AML-193 (cell line): ENCODE results near the gene ANXA10.
"Not testable (repeated sequence)": the region's sequence is repeated elsewhere in the genome, so short reads cannot be mapped to it uniquely, and the experiment has no call there.

Source experiments
- DNase-seq, 2 experiments: peaks; one replicate each; lab custom pipeline; 2025; lab: John Stamatoyannopoulos, UW

The ANXA10 gene, protein sequence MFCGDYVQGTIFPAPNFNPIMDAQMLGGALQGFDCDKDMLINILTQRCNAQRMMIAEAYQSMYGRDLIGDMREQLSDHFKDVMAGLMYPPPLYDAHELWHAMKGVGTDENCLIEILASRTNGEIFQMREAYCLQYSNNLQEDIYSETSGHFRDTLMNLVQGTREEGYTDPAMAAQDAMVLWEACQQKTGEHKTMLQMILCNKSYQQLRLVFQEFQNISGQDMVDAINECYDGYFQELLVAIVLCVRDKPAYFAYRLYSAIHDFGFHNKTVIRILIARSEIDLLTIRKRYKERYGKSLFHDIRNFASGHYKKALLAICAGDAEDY

DNA sequence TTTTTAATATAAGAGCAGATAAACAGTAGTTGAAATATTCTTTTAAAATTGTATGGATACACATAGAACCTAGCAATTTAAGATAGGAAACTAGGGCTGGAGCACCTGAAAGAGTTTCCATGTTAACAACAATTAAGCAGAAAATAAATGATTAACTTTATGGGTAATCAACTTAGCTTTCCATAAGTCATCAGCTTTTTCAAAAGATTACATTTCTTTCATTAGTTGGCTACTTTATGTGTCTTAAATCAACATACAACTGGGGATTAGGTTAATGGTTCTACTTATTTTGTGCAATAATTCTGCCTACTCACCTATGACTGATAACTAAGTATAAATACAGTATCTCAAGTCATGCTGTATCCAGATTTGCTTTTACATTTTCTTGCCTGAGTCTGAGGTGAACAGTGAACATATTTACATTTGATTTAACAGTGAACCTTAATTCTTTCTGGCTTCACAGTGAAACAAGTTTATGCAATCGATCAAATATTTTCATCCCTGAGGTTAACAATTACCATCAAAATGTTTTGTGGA lies at the start of gene ANXA10:
TSS of gene ANXA10 (plus strand) at position 362 of the 537 bp plus-strand sequence. CDS start at position 526, 164 bp downstream.
- no peak for DNase-seq

GRCh38 chr4:168045354-168045753 lies 47.0 kb upstream of the ANXA10 start:
- DNase-seq, result no peak

GRCh38 chr4:168050002-168050401 lies 42.3 kb upstream of the ANXA10 start:
- no peak for DNase-seq

GRCh38 chr4:168051526-168051925 lies 40.8 kb upstream of the ANXA10 start:
- DNase-seq, result no peak

DNA sequence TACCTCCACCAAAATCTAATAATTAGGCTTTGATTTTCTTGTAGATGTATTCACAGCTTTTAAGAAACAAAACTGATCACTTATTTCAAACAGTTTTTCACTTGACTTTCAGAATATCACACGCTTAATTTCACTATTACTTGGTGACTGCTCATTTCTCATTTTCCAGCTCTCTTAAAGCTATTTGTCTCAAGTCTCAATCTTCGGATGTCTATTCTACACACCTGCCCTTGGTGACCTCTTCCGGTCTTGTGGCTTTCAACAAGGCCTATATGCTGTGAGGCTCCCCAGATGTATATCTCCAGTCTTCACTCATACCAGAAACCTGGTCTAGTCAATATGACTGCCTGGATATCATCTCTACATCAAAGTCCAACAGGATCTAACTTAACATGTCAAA lies 34.9 kb upstream of the ANXA10 start:
- DNase-seq, result no peak

GRCh38 chr4:168059251-168059650 lies 33.1 kb upstream of the ANXA10 start:
- no peak for DNase-seq

GRCh38 chr4:168063031-168063430 lies 29.3 kb upstream of the ANXA10 start:
- no peak for DNase-seq

GRCh38 chr4:168070903-168071302 lies 21.4 kb upstream of the ANXA10 start:
- no peak for DNase-seq

GRCh38 chr4:168071304-168071703 lies 21.0 kb upstream of the ANXA10 start:
- no peak for DNase-seq

GRCh38 chr4:168074861-168075260 lies 17.5 kb upstream of the ANXA10 start:
- no peak for DNase-seq

GRCh38 chr4:168076989-168077725 lies 15.2 kb upstream of the ANXA10 start:
- peak; percentile 24 to 26 for DNase-seq

DNA sequence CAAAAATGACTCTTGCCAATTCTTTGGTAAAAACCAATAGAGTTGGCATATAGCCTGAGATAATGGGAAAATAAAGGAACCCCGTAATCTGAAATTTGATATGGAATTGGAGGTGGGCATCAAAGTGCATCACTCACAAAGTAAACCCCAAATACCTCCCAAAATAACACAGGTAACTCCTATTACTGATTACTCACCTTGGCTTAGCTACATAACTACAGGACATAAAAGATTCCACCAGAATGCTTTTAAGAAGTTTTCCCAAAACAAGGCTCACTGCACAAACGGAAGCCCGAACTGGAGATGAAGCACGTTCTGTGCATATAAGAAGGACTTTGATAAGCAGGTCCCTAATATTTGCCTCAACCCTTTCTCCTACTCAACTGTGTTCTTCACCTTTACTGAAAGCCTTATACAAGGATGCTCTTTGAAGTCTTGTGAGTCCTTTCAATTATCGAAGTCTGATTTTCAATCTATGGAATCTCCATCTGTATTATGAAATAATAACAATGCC lies 14.6 kb upstream of the ANXA10 start:
- no peak for DNase-seq

GRCh38 chr4:168082379-168082778 lies 10.0 kb upstream of the ANXA10 start:
- DNase-seq, result no peak

- DNase-seq, result no peak
Observed at GRCh38 chr4:168095776-168096406, 3.6 kb downstream of the ANXA10 start.

DNA sequence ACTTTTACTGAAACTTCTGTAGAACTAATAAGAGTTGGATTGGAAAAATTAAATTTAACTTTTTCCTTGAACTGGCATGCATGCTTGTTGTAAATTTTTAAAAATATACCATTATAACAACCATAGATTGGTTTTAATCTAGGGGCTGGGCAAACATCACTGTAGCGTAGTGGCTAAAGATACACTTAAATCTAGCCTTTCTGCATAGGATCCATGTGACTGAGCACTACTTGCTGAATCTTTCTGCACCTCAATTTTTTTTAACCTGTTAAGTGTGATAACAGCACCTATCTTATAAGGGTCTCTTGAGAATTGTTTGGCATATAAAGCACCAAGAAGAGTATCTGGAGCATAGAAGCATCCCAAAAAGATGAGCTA lies 4.1 kb downstream of the ANXA10 start:
- no peak for DNase-seq

DNA sequence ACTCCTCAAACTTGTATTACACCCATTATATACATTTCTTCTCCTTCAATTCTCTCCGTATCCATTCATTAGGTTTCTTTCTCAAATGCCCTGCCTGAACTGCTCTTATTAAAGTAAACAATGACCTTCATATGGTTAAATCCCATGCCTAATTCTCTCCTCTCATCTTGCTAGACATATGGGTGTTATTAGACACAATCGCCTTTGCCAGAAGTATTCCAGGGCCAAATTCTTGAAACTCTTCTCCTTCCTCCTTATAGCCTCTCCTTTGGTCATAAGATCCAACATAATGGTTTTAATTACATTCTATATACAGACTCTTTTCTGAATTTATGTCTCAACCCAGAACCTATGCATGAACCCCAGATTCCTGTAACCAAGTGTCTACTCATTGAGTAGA lies 4.8 kb downstream of the ANXA10 start:
- no peak for DNase-seq

DNA sequence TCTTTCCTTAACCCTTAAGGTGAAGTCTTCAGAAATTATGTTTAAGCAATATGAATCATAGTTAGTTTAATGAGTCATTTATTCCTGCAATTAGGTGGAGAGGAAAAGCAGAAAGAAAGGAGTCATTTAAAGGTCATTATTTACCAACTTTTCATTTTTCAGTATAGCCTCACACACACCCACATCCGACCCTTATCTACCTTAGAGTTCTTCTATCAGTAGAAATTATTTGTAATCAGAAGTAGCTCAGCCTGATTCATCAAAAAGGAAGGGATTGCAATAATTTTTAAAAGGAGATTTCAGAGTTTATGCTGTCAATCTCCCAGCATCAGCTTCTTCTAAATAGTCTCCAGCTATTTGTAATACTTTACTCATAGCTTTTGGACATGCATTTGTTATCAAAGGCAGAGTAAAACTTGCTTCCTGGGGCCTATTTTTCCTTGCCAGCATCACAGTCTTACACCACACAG lies 5.9 kb downstream of the ANXA10 start:
- DNase-seq, result no peak

GRCh38 chr4:168099195-168099594 lies 6.9 kb downstream of the ANXA10 start:
- DNase-seq, result no peak

DNA sequence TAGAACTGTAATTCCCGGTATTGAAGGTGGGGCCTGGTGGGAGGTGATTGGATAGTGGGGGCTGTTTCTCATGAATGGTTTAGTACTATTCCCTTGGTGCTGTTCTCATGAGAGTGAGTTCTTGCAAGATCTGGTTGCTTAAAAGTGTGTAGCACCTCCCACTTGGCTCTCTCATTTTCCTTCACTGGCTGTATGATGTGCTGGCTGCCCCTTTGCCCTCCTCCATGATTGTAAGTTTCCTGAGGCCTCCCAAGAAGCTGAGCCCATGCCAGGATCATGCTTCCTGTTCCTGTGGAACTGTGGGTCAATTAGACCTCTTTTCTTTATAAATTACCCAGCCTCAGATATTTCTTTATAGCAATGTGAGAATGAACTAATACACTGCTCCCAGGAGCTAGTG lies 8.7 kb downstream of the ANXA10 start:
- DNase-seq, result no peak

DNA sequence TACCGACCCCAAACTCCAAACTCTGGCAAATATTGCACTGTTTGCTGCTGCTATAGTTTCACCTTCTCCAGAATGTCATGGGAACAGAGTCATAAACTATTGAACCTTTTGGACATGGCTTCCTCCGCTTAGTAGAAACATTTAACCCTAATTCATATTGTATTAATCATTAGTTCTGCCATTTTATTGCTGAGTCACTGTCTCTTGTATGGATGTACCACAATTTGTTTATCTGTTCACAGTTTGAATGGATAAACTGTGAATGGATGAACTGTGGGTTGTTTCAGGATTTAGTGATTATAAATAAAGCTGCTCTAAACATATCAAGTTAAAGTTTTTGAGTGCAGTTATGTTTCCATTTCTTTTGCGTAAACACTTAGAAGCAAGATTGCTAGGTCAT lies 10.1 kb downstream of the ANXA10 start:
- DNase-seq, result no peak

DNA sequence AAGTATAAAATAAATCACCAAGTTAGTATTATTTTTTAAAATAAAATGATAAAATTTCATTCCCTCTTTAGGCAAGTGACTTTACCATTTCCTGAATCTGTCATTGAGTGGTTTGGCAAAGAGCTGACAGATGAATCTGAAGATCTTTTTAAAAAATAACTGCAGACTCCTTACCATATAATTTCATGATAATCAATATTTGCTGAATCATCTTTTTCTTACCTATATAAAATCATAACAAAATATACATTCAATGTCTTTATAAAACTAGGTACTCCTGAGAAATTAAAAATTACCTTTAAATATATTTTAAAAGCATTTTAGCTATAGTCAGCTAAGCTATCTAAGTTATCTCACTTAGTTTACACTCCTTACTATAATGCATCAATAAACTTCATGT lies 17.2 kb downstream of the ANXA10 start:
- no peak for DNase-seq

GRCh38 chr4:168113059-168113458 lies 20.7 kb downstream of the ANXA10 start:
- DNase-seq, result not testable (repeated sequence)
